Measurements from ENCODE around the gene PAGR1. TPM values are rescaled to one million over a fixed set of nuclear protein-coding genes. Genes with fewer than 3 reads are reported as not detected.

PAGR1 gene
- total RNA-seq (2016; rRNA removed; fragmentation: Illumina TruSeq; extraction: Trizol) (66.4 and 74.5 TPM in 2 replicates), polyA plus RNA-seq (2011; rRNA removed) (9.8 and 9.9 TPM in 2 replicates), polyA minus RNA-seq (2011; rRNA and poly(A)+ RNA removed; ENCODE audit: low replicate concordance) (5.5 and 6.5 TPM in 2 replicates), Bru-seq, nascent RNA (percentile 81 among the genes with signal in this experiment), BruChase-seq, experiment 1, labeled RNA remaining after a 6-hour chase (percentile 73 among the genes with signal in this experiment), BruChase-seq, experiment 2, labeled RNA remaining after a 2-hour chase (percentile 81 among the genes with signal in this experiment)
- 27.0 and 29.8 TPM in 2 replicates for total RNA-seq (2016; cell fraction: cytosol; rRNA removed; fragmentation: Illumina TruSeq; extraction: Trizol; ENCODE audit: low read depth)
- total RNA-seq (2016; cell fraction: insoluble cytoplasmic fraction; rRNA removed; fragmentation: Illumina TruSeq; extraction: Trizol): 66.8 and 70.4 TPM in 2 replicates
- total RNA-seq (2016; cell fraction: membrane; rRNA removed; fragmentation: Illumina TruSeq; extraction: Trizol): 60.2 and 69.2 TPM in 2 replicates
- 26.7 and 29.3 TPM in 2 replicates for total RNA-seq (2016; cell fraction: nucleus; rRNA removed; fragmentation: Illumina TruSeq; extraction: Trizol)
- polyA plus RNA-seq (2011; cell fraction: cytosol; rRNA removed): 8.4 and 11.4 TPM in 2 replicates
- 21.8 and 24.6 TPM in 2 replicates for polyA plus RNA-seq (2011; cell fraction: nucleus; rRNA removed)
- 18.6 and 19.8 TPM in 2 replicates for polyA plus RNA-seq (2012)
- 35.6 and 42.4 TPM in 2 replicates for polyA plus RNA-seq (2016; cell fraction: cytosol; fragmentation: Illumina TruSeq; extraction: Trizol; ENCODE audit: low read depth)
- polyA plus RNA-seq (2016; cell fraction: insoluble cytoplasmic fraction; fragmentation: Illumina TruSeq; extraction: Trizol; ENCODE audit: low read depth): 77.4 and 82.7 TPM in 2 replicates
- 57.3 and 67.2 TPM in 2 replicates for polyA plus RNA-seq (2016; cell fraction: membrane; fragmentation: Illumina TruSeq; extraction: Trizol; ENCODE audit: low read depth)
- 45.2 and 52.8 TPM in 2 replicates for polyA plus RNA-seq (2016; cell fraction: nucleus; fragmentation: Illumina TruSeq; extraction: Trizol; ENCODE audit: insufficient read depth, low read depth)
- 4.8 and 9.2 TPM in 2 replicates for polyA minus RNA-seq (2011; cell fraction: cytosol; rRNA and poly(A)+ RNA removed)
- polyA minus RNA-seq (2011; cell fraction: nucleus; rRNA and poly(A)+ RNA removed): 15.1 and 19.6 TPM in 2 replicates
- long read RNA-seq, experiment 1, transcript PAGR1-201 (3 exons, 1,702 nt): major isoform, 125 of 132 reads
- long read RNA-seq, experiment 1, partial matches to known transcripts: 0 of 132 reads
- long read RNA-seq, experiment 1, other reads (novel, unspliced or antisense): 7 of 132 reads
- long read RNA-seq, experiment 2, transcript PAGR1-201 (3 exons, 1,702 nt): major isoform, 101 of 119 reads
- long read RNA-seq, experiment 2, partial matches to known transcripts: 10 of 119 reads
- long read RNA-seq, experiment 2, other reads (novel, unspliced or antisense): 8 of 119 reads

DNA sequence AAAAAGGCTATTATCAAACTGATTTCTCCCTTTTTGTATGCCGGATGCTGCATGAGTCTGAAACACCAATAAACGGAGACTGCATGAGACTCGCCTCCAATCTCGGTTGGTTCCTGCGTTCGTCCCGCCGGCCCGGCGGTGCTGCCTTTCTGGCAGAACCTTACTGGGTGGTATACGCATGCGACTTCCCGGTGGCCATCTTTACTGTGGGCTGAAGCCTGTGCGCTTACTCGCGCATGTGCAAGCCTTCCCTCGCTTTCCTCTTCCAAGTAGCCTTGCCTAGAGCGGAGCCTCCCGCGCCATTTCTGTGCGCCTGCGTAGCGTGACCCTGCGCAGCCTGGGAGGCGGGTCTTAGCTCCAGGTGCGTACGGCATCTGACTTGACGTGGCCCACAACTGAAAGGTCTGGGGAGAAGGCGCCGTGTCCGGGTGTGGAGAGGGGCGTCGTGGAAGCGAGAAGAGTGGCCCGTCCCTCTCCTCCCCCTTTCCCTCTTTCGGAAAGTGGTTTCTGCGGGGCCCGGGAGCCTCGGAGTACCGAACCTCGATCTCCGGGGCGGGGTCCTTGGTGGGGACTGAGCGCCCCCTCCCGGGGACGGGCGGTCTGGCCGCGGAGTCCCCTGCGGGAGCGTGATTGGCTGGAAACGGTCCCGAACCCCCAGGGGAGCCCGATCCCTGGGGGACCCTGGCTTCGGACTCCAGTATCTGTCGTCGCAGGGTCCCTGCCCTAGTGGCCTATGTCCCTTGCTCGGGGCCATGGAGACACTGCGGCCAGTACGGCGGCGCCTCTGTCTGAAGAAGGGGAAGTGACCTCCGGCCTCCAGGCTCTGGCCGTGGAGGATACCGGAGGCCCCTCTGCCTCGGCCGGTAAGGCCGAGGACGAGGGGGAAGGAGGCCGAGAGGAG lies at the start of gene PAGR1:
Gene PAGR1, plus strand, starts transcription at position 360 of the 901 bp plus-strand sequence. Its CDS starts 374 bp downstream, at position 734.
- ChIA-PET CTCF (ENCODE audit: low intra/inter-chr PET ratio, low total read pairs) (interaction anchor here (0.9 to 1.5 kb wide), 4 partner anchors 26 to 116 kb away, joined by 3 to 6 read pairs (median 4); partner anchors contain the start of gene KIF22), POLR2A (interaction anchor here (0.6 to 7.0 kb wide), 28 partner anchors 9 to 249 kb away, joined by 3 to 145 read pairs (median 6); partner anchors contain the start of genes ALDOA, ASPHD1, CDIPT and KCTD13)
- DNase-seq (ENCODE audit: low spot score): peak; percentile 99
- FAIRE-seq: peak; percentile 85
- peak; percentile 63 for ATAC-seq
- BruUV-seq (replicated peaks): TSS peak; percentile 74
- H3K27ac ChIP-seq (ENCODE audit: extremely low read length, insufficient read depth, low read length): peak within 1 kb of the TSS; percentile 83
- WGBS (ENCODE audit: low lambda C conversion rate): under 1% methylated on average over 34 of the region's 70 CpGs
- peak within 1 kb of the TSS; percentile 79 for H3K9ac ChIP-seq (ENCODE audit: insufficient read depth, low read depth, low read length)
- H3K4me2 ChIP-seq (ENCODE audit: low read depth, low read length): peak within 1 kb of the TSS; percentile 99
- H3K4me1 ChIP-seq (ENCODE audit: insufficient read depth, low read length): peaks cover 80% of the 10 kb centered on the region
- H2AFZ ChIP-seq (ENCODE audit: low read length): no peak within 1 kb of the TSS
- H4K20me1 ChIP-seq (ENCODE audit: insufficient read depth, low read length): peaks cover 5% of the 10 kb centered on the region; the same call in 1 of the 2 replicates
- in situ Hi-C loops (cut with HindIII; ENCODE audit: extremely low pct_ligation_motif_present, low pct_unique_long_range_greater_than_20kb) (loop anchor here (25.0 kb wide), 1 partner anchor 846 kb away; the partner anchor contains the start of genes FBRS and PRR14), intact Hi-C loops (cut with micrococcal nuclease; ENCODE audit: unreplicated experiment) (loop anchor here (1.0 kb wide), 1 partner anchor 32 kb away; no protein-coding TSS in a partner anchor)
- peaks cover 0 to 9% of the 10 kb centered on the region in 2 experiments; a peak in 2 of 5 replicates for H3K36me3 ChIP-seq (replicated peaks in 1 of 2; ENCODE audit: control insufficient read depth in 1 of 2, insufficient read depth in 2 of 2, low read length in 2 of 2)
- peaks cover 22% of the 10 kb centered on the region for H3K79me2 ChIP-seq (ENCODE audit: insufficient read depth, low read length)
- peak within 1 kb of the TSS; percentile 86 to 93 (median 88) for H3K4me3 ChIP-seq (replicated peaks in 1 of 3; ENCODE audit: insufficient read depth in 1 of 3, low read depth in 2 of 3, low read length in 3 of 3)
- H3K9me3 ChIP-seq (ENCODE audit: low read length): no peaks in the 10 kb centered on the region
- H3K27me3 ChIP-seq (ENCODE audit: control insufficient read depth in 1 of 2, insufficient read depth in 2 of 2, low read length in 2 of 2): peaks cover 0 to 12% of the 10 kb centered on the region in 2 experiments; a peak in 2 of 5 replicates
- TF ChIP-seq ZNF607 (CRISPR knock-in tag; IDR thresholded peaks at IDR 0.05; ENCODE audit: borderline replicate concordance) (peak; percentile 96; the same call in 1 of the 2 replicates), ETS1 (CRISPR knock-in tag; IDR thresholded peaks at IDR 0.05) (no peak), ZNF792 (CRISPR knock-in tag; IDR thresholded peaks at IDR 0.05) (peak; percentile 72), ZNF83 (CRISPR knock-in tag; IDR thresholded peaks at IDR 0.05; ENCODE audit: borderline replicate concordance) (no peak), ZNF768 (CRISPR knock-in tag; IDR thresholded peaks at IDR 0.05) (no peak; the same call in 1 of the 2 replicates)
- TF ChIP-seq, protein P1, sequence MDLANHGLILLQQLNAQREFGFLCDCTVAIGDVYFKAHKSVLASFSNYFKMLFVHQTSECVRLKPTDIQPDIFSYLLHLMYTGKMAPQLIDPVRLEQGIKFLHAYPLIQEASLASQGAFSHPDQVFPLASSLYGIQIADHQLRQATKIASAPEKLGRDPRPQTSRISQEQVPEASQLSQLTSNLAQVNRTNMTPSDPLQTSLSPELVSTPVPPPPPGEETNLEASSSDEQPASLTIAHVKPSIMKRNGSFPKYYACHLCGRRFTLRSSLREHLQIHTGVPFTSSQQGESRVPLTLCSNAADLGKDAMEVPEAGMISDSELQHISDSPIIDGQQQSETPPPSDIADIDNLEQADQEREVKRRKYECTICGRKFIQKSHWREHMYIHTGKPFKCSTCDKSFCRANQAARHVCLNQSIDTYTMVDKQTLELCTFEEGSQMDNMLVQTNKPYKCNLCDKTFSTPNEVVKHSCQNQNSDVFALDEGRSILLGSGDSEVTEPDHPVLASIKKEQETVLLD (CRISPR knock-in tag; IDR thresholded peaks at IDR 0.05; ENCODE audit: low read depth): peak; percentile 72
- TF ChIP-seq, protein P2, sequence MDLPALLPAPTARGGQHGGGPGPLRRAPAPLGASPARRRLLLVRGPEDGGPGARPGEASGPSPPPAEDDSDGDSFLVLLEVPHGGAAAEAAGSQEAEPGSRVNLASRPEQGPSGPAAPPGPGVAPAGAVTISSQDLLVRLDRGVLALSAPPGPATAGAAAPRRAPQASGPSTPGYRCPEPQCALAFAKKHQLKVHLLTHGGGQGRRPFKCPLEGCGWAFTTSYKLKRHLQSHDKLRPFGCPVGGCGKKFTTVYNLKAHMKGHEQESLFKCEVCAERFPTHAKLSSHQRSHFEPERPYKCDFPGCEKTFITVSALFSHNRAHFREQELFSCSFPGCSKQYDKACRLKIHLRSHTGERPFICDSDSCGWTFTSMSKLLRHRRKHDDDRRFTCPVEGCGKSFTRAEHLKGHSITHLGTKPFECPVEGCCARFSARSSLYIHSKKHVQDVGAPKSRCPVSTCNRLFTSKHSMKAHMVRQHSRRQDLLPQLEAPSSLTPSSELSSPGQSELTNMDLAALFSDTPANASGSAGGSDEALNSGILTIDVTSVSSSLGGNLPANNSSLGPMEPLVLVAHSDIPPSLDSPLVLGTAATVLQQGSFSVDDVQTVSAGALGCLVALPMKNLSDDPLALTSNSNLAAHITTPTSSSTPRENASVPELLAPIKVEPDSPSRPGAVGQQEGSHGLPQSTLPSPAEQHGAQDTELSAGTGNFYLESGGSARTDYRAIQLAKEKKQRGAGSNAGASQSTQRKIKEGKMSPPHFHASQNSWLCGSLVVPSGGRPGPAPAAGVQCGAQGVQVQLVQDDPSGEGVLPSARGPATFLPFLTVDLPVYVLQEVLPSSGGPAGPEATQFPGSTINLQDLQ (CRISPR knock-in tag; IDR thresholded peaks at IDR 0.05): no peak; the same call in 1 of the 2 replicates

All from HepG2 (cell line).